AG04450 (cell line): ENCODE data around the gene RIPPLY3. TPM values are rescaled to one million over a fixed set of nuclear protein-coding genes. Genes with fewer than 3 reads are reported as not detected.

Experiments used
- CTCF ChIA-PET: fragments of 300-600, 350-600 bp; formaldehyde crosslinking; extraction: SDS; loops from one replicate; lab custom pipeline; 2022; ENCODE audit warnings: antibody characterized with exemption, inconsistent platforms; lab: Charles Lee
- POLR2A ChIA-PET: fragments of 350-600 bp; formaldehyde crosslinking; extraction: SDS; loops from one replicate; lab custom pipeline; 2021; ENCODE audit warnings: antibody characterized with exemption, inconsistent platforms; lab: Yijun Ruan, JAX
- DNase-seq: peaks from one replicate; pipeline ENCODE4 v3.0.0-alpha.2; 2011; ENCODE audit warnings: low read depth, low spot score
- H3K27ac ChIP-seq: one replicate; pipeline ENCODE4 v1.5.1; 2012; ENCODE audit warnings: low read depth, low read length, control low read depth
- H3K27me3 ChIP-seq: one replicate; pipeline ENCODE4 v1.6.0; 2012; ENCODE audit warnings: low read length; ENCODE audit not compliant: control insufficient read depth, insufficient read depth
- H3K4me3 ChIP-seq: 2 replicates; pipeline ENCODE4 v1.5.1; 2011; ENCODE audit warnings: mild to moderate bottlenecking, low read depth, low read length, control low read depth
- H3K9me3 ChIP-seq: 2 replicates; pipeline ENCODE4 v1.5.1; 2012; ENCODE audit warnings: low read length; ENCODE audit not compliant: control insufficient read depth, insufficient read depth
- polyA plus RNA-seq: library from polyadenylated mRNA; depleted of rRNA; stranded (reverse); fragments of >200 nt; gene quantifications from 2 replicates; pipeline ENCODE4 v1.2.3, GENCODE V29; 2011
- TF ChIP-seq, protein P1 (sequence below): IDR thresholded peaks from 2 replicates; pipeline ENCODE4 v1.5.1; 2011; ENCODE audit warnings: low read depth, low read length, control low read depth, inconsistent platforms

RIPPLY3 gene
- polyA plus RNA-seq, 1 experiment, result 0.04 TPM

DNA sequence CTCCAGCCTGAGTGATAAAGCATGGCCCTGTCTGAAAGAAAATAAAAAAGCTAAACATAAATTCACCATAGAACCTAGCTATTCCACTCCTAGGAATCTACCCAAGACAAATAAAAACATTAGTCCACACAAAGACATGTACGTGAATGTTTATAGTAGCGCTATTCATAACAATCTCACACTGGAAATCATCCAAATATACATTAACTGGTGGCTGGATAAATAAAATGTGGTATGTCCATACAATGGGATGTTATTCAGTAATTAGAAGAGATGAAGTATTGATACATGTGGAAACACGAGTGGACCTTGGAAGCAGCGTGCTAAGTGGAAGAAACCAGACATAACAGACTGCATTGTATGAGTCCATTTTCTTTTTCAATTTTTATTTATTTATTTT is 29.7 kb downstream of the RIPPLY3 start:
- no peak for DNase-seq
- Histone ChIP-seq H3K27ac (no peak overlapping the region), H3K9me3 (no peaks in the 10 kb centered on the region), H3K4me3 (no peak overlapping the region), H3K27me3 (peaks cover 6% of the 10 kb centered on the region)
- TF ChIP-seq, protein P1, sequence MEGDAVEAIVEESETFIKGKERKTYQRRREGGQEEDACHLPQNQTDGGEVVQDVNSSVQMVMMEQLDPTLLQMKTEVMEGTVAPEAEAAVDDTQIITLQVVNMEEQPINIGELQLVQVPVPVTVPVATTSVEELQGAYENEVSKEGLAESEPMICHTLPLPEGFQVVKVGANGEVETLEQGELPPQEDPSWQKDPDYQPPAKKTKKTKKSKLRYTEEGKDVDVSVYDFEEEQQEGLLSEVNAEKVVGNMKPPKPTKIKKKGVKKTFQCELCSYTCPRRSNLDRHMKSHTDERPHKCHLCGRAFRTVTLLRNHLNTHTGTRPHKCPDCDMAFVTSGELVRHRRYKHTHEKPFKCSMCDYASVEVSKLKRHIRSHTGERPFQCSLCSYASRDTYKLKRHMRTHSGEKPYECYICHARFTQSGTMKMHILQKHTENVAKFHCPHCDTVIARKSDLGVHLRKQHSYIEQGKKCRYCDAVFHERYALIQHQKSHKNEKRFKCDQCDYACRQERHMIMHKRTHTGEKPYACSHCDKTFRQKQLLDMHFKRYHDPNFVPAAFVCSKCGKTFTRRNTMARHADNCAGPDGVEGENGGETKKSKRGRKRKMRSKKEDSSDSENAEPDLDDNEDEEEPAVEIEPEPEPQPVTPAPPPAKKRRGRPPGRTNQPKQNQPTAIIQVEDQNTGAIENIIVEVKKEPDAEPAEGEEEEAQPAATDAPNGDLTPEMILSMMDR, result no peak
- CTCF ChIA-PET, result interaction anchor here (0.6 kb wide), 1 partner anchor 13 kb away, joined by 3 read pairs; no protein-coding TSS in a partner anchor
- POLR2A ChIA-PET, result no interaction called here

DNA sequence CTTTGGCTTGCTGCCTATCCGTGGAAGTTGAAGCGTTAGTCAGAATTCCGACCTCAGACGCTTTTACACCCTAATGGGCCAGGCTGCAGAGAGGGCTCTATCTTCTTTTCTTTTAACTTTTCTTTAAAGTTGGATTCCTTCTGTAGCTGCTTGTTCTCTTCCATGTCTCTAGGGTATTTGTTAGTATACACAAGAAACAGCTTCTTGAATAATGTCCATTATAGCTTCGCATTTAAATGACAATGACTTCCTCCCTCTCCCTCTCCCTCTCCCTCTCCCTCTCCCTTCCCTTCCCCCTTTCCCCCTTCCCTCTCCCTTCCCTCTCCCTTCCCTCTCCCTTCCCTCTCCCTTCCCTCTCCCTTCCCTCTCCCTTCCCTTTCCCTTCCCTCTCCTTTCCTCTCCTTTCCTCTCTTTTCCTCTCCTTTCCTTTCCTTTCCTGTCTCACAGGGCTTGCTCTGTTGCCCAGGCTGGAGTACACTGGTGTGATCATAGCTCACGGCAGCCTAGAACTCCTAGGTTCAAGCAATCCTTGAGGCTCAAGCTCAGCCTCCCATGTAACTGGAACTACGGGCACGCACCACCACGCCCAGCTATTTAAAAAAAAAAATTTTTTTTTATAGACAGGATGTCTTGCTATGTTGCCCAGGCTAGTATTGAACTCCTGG is 33.0 kb downstream of the RIPPLY3 start:
- no peak for DNase-seq
- H3K9me3 ChIP-seq, result no peaks in the 10 kb centered on the region
- TF ChIP-seq, protein P1, result no peak
- ChIA-PET POLR2A (interaction anchor here (0.6 kb wide), 1 partner anchor 29 kb away, joined by 6 read pairs; no protein-coding TSS in a partner anchor), CTCF (no interaction called here)
- H3K27ac ChIP-seq, result no peak overlapping the region
- no peak overlapping the region for H3K4me3 ChIP-seq
- H3K27me3 ChIP-seq, result peaks cover 7% of the 10 kb centered on the region

DNA sequence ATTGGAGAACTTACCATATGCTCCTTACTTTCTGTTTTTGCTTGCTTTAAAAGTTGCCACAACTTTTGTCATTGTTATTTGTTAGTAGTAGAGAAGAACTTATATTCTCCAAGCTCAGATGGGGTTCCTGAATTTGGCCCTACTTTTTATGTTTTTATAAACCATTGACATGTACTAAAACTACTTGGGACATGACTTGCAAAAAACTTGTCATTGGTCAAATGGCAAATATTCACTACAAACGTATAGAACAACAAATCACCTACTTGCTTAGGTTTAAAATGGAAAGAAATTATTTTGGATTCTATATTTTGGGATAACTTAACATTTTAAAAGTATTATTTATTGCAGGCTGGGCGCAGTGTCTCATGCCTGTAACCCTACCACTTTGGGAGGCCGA is 33.7 kb downstream of the RIPPLY3 start:
- no peak for DNase-seq
- ChIA-PET POLR2A (no interaction called here), CTCF (interaction anchor here (0.6 kb wide), 1 partner anchor 113 kb away, joined by 7 read pairs; no protein-coding TSS in a partner anchor)
- no peaks in the 10 kb centered on the region for H3K9me3 ChIP-seq
- H3K4me3 ChIP-seq, result no peak overlapping the region
- H3K27ac ChIP-seq, result no peak overlapping the region
- TF ChIP-seq, protein P1, result no peak
- H3K27me3 ChIP-seq, result peaks cover 7% of the 10 kb centered on the region

DNA sequence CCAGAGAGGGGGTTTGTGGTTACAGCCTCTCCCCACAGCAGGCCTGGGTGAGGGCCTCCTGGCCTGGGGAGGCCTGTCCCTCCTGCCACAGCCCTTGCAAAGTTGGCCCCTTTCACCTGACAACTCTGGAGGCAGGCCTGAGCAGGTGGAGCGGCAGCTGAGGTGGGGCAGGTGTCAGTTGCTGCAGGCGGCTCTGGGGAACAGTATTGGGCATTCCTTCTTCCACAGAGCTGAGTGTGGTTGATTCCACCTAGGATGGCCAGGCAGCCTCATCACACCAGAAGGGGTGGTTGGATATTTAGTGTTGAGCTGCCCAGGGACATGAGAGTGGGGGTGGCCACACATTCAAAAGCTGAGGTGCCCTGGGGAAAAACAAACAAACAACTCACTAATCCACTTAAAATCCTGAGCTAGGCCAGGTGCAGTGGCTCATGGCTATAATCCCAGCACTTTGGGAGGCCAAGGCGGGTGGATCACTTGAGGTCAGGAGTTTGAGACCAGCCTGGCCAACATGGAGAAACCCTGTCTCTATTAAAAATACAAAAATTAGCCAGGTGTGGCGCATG is 35.3 kb downstream of the RIPPLY3 start:
- Histone ChIP-seq H3K4me3 (no peak overlapping the region), H3K27ac (no peak overlapping the region), H3K27me3 (peaks cover 11% of the 10 kb centered on the region), H3K9me3 (no peaks in the 10 kb centered on the region; the same call in 1 of the 2 replicates)
- CTCF ChIA-PET, result no interaction called here
- TF ChIP-seq, protein P1, result no peak
- DNase-seq, result no peak
- POLR2A ChIA-PET, result no interaction called here

DNA sequence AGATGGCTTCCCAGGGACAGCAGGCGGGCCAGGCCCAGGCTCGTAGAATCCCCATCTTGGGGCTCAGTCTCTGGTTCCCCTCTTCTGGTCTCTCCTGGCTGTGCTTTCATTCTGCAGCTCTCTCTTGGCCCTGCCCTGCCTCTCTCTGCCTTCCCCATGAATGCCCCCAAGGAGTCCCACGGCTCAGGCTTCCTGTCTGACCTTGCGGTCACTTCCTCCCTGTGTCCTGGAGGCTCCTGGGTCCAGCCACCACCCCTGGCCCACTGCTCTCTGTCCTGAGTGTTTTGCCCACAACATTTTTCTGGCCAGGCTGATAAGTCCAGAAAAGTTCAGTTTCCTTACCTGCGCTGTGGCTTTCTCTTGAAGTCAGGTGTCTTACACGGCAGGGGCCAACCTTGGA is 37.3 kb downstream of the RIPPLY3 start:
- Histone ChIP-seq H3K4me3 (no peak overlapping the region), H3K27me3 (peaks cover 15% of the 10 kb centered on the region), H3K27ac (no peak overlapping the region), H3K9me3 (no peaks in the 10 kb centered on the region; the same call in 1 of the 2 replicates)
- CTCF ChIA-PET, result no interaction called here
- POLR2A ChIA-PET, result no interaction called here
- TF ChIP-seq, protein P1, result no peak
- no peak for DNase-seq
